NCI-H2029 treated with DMSO at 0.1 percent for 48 hours (cell line): Measurements from ENCODE around the gene LHFPL2.
"Not testable (repeated sequence)": the region's sequence is repeated elsewhere in the genome, so short reads cannot be mapped to it uniquely, and the experiment has no call there.

Experiments used
- DNase-seq: peaks from one replicate; lab custom pipeline; 2025; lab: John Stamatoyannopoulos, UW

Gene LHFPL2

GRCh38 chr5:78500871-78501270, 147.7 kb downstream of the LHFPL2 start:
- no peak for DNase-seq

DNA sequence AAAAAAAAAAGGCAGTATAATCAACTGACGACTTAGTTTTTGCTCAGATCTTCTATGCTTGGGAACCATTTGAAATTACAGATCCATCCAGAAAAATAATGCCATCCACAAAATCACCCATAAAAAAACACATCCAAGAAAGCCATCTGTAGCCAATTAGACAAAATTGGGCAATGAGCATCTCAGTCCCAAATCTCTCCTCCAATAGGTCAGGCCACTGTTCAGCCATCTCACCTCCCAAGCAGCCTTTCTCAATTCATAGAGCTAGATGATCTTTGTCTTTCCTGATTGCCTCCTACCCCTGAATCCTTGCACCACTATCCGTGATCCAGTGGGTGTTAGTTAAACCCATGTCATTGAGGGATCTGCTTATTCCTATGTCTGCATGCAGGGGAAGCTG, 148.5 kb downstream of the LHFPL2 start:
- DNase-seq, result no peak

DNA sequence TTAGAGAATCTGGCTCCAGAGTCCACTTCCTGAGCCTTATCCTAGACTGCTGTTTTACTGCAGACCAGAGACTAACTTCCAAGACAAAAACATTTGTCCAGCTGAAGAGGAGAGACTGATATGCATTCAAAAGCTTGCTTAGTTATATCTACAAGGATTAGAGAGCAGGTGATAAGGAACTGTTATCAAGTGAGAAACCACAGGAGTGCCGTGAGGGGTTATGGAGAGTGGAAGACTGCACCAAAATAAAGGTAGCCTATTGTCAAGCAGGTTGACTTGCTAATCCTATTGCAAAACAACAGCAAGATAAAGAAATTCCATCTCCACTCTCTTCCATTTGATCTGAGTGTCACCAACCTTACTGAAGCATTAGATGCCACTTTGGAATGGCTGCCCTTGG, 149.1 kb downstream of the LHFPL2 start:
- no peak for DNase-seq

GRCh38 chr5:78497573-78498533, 150.7 kb downstream of the LHFPL2 start:
- no peak for DNase-seq

GRCh38 chr5:78496373-78496772, 152.2 kb downstream of the LHFPL2 start:
- DNase-seq, result no peak

DNA sequence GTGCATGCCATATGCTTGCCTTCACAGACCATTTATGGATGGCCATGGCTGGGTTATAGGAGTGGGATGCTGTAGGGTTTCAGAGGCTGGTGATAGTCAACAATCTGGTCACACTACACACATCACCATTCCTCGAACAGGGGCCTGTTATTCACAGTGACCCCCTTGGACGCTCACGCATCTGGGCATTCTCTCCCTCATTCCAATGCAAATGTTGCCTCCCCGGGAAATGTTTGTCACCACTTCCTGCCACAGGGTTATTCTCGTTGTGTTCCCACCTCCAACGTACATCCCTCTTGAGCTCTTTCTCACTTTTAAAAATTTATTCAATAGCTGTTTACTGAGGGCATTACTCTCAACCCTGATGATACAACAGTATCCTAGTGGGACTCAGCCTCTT, 152.8 kb downstream of the LHFPL2 start:
- DNase-seq, result no peak

DNA sequence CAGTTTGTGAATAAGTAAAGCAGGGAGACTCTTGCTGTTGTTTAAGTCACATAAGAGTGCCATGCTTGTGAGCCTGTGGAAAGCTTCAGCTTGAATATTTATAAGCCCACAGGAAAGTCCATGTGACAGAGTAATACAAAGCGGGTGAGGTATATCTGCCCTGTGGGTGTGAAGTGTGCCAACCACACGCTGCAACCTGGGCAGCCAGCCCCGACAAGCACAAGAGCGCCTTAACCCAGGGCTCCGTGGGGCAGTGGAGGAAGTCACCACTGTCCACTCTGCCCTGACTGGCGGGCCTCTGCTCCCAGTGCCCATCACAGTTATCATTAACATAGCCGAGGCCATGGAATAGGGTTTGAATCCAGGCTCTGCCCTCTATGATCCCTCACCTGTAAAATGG, 155.9 kb downstream of the LHFPL2 start:
- DNase-seq, result no peak

- no peak for DNase-seq
Observed at GRCh38 chr5:78492224-78492623, 156.3 kb downstream of the LHFPL2 start.

DNA sequence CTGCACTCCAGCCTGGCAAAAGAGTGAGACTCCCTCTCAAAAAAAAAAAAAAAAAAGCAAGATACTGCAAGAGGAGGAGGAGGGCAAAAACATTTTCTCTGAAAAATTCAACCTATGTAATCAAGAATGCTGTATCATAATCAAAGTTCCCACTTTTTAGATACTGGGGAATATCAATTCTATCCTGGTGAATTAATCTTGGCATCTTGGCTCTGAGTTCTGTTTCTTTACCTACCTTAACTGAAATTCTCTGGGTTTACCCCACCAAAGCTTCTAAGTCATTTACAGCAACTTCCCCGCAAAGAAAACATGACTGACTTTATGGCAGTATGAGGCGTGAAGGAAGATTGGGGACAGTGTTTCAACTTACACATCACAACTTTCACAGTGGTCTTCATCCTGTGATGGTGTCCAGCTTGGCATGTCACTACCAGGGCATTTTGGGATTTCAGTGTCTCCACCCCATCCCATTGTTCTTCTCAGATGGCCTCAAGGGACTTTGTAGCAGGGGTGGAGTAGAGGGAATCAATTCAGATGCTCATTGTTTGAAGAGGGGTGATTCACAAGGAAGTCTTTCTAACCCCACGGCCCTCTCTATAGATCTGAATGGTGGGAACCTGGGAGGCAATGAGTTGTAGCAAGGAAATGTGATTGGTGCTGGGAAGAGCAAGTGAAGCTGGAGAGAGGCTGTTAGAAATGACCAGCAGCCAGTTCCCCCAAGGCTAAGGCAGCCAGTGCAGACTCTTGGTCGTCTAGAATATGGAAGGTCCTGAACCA, 157.7 kb downstream of the LHFPL2 start:
- no peak for DNase-seq

DNA sequence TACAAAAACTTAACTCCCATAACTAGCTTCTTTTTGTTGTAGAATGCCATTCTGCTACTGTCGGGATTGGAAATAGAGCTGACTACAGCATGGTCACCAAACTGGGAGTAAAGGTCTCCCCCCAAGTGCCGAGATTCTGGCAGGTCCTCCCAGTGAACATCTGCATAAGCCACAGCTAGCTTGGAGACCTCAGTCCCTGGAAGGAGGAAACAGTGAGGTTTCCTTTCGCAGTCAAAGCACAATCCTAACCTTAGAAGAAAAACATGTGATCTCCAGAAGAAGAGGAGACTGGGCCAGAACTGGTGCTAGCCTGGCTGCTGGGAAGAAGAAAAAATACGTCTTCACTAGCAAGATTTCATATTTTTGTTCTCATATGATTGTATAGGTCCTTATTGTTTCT, 160.7 kb downstream of the LHFPL2 start:
- DNase-seq, result no peak

DNA sequence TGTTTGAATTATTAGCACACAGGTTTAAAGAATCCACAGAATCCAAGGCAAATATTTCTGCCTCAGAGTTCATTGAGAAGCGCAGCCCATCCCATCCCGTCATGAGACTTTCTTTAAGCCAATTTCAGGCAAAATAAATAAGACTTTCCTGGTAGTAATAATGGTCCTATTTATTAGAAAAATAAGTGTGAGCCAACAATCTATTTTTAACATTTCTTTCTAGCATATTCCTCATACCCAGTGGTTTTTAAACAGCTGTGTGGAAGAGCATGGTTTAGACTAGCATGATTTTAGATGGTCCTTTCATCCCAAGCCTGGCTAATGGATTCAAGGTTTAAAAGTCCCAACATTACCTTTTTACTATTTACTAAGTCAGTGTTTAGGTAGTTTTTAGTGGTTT, 162.4 kb downstream of the LHFPL2 start:
- DNase-seq, result no peak

- DNase-seq, result no peak
Observed at GRCh38 chr5:78483809-78484521, 164.6 kb downstream of the LHFPL2 start.

DNA sequence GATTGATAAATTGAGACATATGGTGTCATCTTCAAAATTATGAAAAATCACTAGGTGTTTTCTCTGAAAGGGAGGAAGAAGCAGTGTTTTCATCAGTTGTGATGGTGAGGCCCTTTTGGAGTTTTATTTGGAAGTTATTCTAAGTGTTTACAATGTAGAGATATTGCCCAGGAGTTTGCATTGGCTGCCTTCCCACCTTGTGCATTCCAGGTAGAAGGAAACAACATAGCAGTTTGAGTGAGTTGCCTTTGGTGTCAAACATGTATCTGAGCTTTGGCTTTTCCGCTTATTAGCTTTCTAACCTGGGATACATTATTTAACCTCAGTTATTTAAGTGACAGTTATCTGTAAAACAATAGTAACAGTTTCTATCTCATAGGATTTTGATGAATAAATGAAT, 165.6 kb downstream of the LHFPL2 start:
- peak; percentile 15 for DNase-seq

DNA sequence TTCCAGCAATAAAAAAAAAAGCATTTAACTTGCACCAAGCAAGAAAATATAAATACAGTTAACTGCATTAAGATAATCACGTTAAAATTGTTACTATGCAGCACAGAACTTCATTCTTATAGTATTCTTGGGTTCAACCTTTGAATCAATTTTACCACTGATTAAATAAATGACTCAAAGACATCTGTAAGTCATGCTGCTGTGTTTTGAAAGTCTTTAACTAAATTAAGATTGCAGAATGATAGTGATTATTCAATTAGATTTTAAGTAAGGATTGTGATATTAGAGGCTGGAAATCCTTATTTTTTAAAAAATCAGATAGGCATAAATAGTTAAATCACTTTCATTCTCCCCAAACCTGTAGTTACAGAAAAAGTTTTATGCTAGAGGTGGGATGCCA, 171.8 kb downstream of the LHFPL2 start:
- DNase-seq, result no peak

- DNase-seq, result no peak
Observed at GRCh38 chr5:78475370-78475769, 173.2 kb downstream of the LHFPL2 start.

DNA sequence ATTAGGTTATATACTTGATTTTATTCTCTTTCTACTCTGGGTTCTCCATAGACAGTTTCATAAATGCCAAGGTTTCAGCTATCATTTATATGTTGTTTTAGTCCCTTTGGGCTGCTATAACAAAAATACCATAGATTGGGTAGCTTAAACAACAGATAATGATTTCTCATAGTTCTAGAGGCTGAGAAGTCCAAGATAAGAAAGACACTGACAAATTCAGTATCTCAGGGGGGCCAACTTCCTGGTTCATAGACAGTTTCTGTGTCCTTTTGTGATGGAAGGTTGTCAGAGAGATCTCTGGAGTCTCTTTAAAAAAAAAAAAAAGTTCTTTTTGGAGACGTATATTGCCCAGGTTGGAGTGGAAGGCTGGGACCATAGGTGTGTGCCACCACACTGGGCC, 174.8 kb downstream of the LHFPL2 start:
- DNase-seq, result no peak

DNA sequence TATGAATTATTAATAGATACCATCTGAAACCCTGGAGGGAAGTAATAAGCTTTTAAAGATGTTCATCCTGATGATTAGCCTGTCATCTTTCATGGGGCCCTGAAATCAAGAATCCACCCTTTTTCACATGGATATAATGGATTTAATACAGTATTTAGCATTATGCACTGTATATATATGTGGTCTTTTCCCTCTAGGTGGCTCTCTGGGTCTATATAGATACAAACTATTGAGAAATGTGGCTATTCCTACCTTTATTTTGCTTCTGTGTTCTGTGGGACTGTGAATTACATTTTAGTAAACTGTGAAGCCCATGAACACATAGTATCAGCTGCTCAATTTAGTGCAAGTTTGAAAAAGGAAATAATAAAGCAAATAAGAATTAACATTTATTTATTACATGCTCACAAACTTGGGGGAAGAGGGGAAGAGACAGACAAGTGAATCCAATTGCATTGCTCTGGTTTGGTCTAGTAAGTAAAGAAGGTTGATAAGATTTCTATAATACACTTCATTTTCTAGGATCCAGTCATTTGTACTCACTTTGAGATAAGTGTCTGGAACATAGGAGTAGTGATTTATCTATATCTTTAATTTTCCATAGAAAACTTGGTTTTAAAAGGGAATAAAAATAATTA, 176.0 kb downstream of the LHFPL2 start:
- peak; percentile 5 for DNase-seq

GRCh38 chr5:78471896-78472295, 176.7 kb downstream of the LHFPL2 start:
- no peak for DNase-seq

GRCh38 chr5:78467752-78468357, 180.7 kb downstream of the LHFPL2 start:
- DNase-seq, result no peak

- no peak for DNase-seq
Observed at GRCh38 chr5:78467140-78467539, 181.4 kb downstream of the LHFPL2 start.

- DNase-seq, result no peak
Observed at GRCh38 chr5:78458843-78459242, 189.7 kb downstream of the LHFPL2 start.

- not testable (repeated sequence) for DNase-seq
Observed at GRCh38 chr5:78457507-78457906, 191.1 kb downstream of the LHFPL2 start.
